Natural killer cell (primary cell): ENCODE measurements around the gene SH2D3C. TPM values are rescaled to one million over a fixed set of nuclear protein-coding genes. Genes with fewer than 3 reads are reported as not detected.

ENCODE experiments used
- ATAC-seq, 3 donors: fragments of 150-1000 bp in 2 of 3; fragments of 200-7000 bp in 1 of 3; cut with Tn5 transposase; 1 replicate in 1 of 3; 2 replicates in 2 of 3; pipeline ENCODE4 v1.10.0; 2021; ENCODE audit warnings: mild to moderate bottlenecking in 2 of 3, moderate library complexity in 2 of 3
- DNase-seq, 2 donors: peaks; one replicate each; pipeline versions ENCODE4 v3.0.0 to v3.0.0-alpha.2; 2013 to 2021; ENCODE audit warnings: mixed read lengths in 1 of 2
- H3K27ac ChIP-seq: one replicate; pipeline ENCODE4 v1.5.1; 2013; ENCODE audit warnings: mild to moderate bottlenecking, low read length
- H3K27me3 ChIP-seq: one replicate; pipeline ENCODE4 v1.6.1; 2013; ENCODE audit warnings: low read length; ENCODE audit not compliant: control insufficient read depth, insufficient read depth
- H3K36me3 ChIP-seq: one replicate; pipeline ENCODE4 v1.6.1; 2013; ENCODE audit warnings: low read length; ENCODE audit not compliant: control insufficient read depth, insufficient read depth
- H3K4me1 ChIP-seq: one replicate; pipeline ENCODE4 v1.6.1; 2013; ENCODE audit warnings: low read length; ENCODE audit not compliant: control insufficient read depth, insufficient read depth
- H3K4me3 ChIP-seq: one replicate; pipeline ENCODE4 v1.5.1; 2013; ENCODE audit warnings: low read length
- H3K9me3 ChIP-seq: one replicate; pipeline ENCODE4 v1.6.1; 2013; ENCODE audit warnings: low read length; ENCODE audit not compliant: control insufficient read depth, insufficient read depth
- H3K27ac Mint-ChIP-seq, 2 donors: one replicate each; pipeline ENCODE4 v1.8.0; 2022; ENCODE audit warnings: mild to moderate bottlenecking in 2 of 2, mixed read lengths in 2 of 2, moderate library complexity in 1 of 2
- H3K27me3 Mint-ChIP-seq, 2 donors: one replicate each; pipeline ENCODE4 v1.8.0; 2022; ENCODE audit warnings: low read depth in 2 of 2, mixed read lengths in 2 of 2
- H3K36me3 Mint-ChIP-seq: one replicate; pipeline ENCODE4 v1.8.0; 2022; ENCODE audit warnings: mixed read lengths
- H3K4me1 Mint-ChIP-seq, 2 donors: one replicate each; pipeline ENCODE4 v1.8.0; 2022; ENCODE audit warnings: mixed read lengths in 2 of 2
- H3K4me3 Mint-ChIP-seq: one replicate; pipeline ENCODE4 v1.8.0; 2022; ENCODE audit warnings: mild to moderate bottlenecking, moderate library complexity, mixed read lengths
- H3K9me3 Mint-ChIP-seq, 2 donors: one replicate each; pipeline ENCODE4 v1.8.0; 2022; ENCODE audit warnings: mixed read lengths in 2 of 2
- CTCF ChIP-seq: fragments of 200-600 bp; IDR thresholded peaks from one replicate; pipeline ENCODE4 v1.8.0; 2022; ENCODE audit warnings: antibody characterized with exemption
- WGBS: methylation state at CpG from one replicate; pipeline ENCODE4 v1.1.7; 2013; ENCODE audit warnings: missing lambda C conversion rate; ENCODE audit not compliant: insufficient coverage; 5-methylcytosine and 5-hydroxymethylcytosine counted together
- intact Hi-C: fragments of 100-400 bp; cut with micrococcal nuclease; formaldehyde crosslinking; loops from one replicate; pipeline ENCODE4 v1.14.2; 2022
- total RNA-seq, 4 donors: library from RNA; stranded (reverse); fragments of 120-200 nt in 1 of 4; gene quantifications; one replicate each; pipeline versions ENCODE4 v1.2.3 to v1.2.4, GENCODE V29; 2013 to 2022

The SH2D3C gene
- total RNA-seq, 3 donors from 2014 or later (not counting 1 experiment from before 2014, with no cell fraction given), result 42.8 to 86.8 (median 56.6) TPM

GRCh38 chr9:127779136-127779981 lies 893 bp upstream of the SH2D3C start:
- intact Hi-C loops, result loop anchor here (10.0 kb wide), 1 partner anchor 285 kb away; the partner anchor contains the start of genes NAIF1 and SLC25A25
- Mint-ChIP-seq H3K27me3 (no peaks in the 10 kb centered on the region), H3K36me3 (no peaks in the 10 kb centered on the region), H3K27ac (peak overlapping the region; percentile 95 to 98), H3K4me1 (peaks cover 59 to 81% of the 10 kb centered on the region in 2 donors), H3K9me3 (no peaks in the 10 kb centered on the region), H3K4me3 (peak overlapping the region; percentile 98)
- Histone ChIP-seq H3K4me1 (peaks cover 88% of the 10 kb centered on the region), H3K27ac (peak overlapping the region; percentile 83), H3K9me3 (no peaks in the 10 kb centered on the region), H3K36me3 (peaks cover 2% of the 10 kb centered on the region), H3K27me3 (no peaks in the 10 kb centered on the region), H3K4me3 (peak overlapping the region; percentile 66)
- 9% methylated on average over 17 of the region's 17 CpGs for WGBS
- DNase-seq (peak; percentile 54 to 82), ATAC-seq (peak; percentile 49 to 60 (median 57))
- no peak for TF ChIP-seq CTCF

GRCh38 chr9:127777368-127777980 lies 992 bp downstream of the SH2D3C start:
- Mint-ChIP-seq H3K36me3 (no peaks in the 10 kb centered on the region), H3K4me1 (peaks cover 46 to 70% of the 10 kb centered on the region in 2 donors), H3K9me3 (no peaks in the 10 kb centered on the region), H3K27me3 (no peaks in the 10 kb centered on the region), H3K4me3 (peak overlapping the region; percentile 98), H3K27ac (peak overlapping the region; percentile 95 to 98)
- DNase-seq (peak in 1 of 2 donors; percentile 57), ATAC-seq (no peak)
- Histone ChIP-seq H3K9me3 (no peaks in the 10 kb centered on the region), H3K27ac (peak overlapping the region; percentile 83), H3K27me3 (no peaks in the 10 kb centered on the region), H3K4me3 (peak overlapping the region; percentile 66), H3K36me3 (peaks cover 20% of the 10 kb centered on the region), H3K4me1 (peaks cover 77% of the 10 kb centered on the region)
- 0% methylated on average over 17 of the region's 18 CpGs for WGBS
- TF ChIP-seq CTCF, result no peak
- intact Hi-C loops, result loop anchor here (10.0 kb wide), 1 partner anchor 287 kb away; the partner anchor contains the start of genes NAIF1 and SLC25A25

GRCh38 chr9:127776924-127777289 lies 1.6 kb downstream of the SH2D3C start:
- peak overlapping the region; percentile 83 for H3K27ac ChIP-seq
- intact Hi-C loops, result loop anchor here (1.0 to 10.0 kb wide), 2 partner anchors 7 to 288 kb away; partner anchors contain the start of genes NAIF1 and SLC25A25
- peak overlapping the region; percentile 66 for H3K4me3 ChIP-seq
- no peaks in the 10 kb centered on the region for H3K9me3 ChIP-seq
- H3K4me1 Mint-ChIP-seq, result peaks cover 44 to 68% of the 10 kb centered on the region in 2 donors
- 0% methylated on average over 5 of the region's 5 CpGs for WGBS
- no peak for TF ChIP-seq CTCF
- peak overlapping the region; percentile 98 for H3K4me3 Mint-ChIP-seq
- H3K27me3 Mint-ChIP-seq, result no peaks in the 10 kb centered on the region
- peaks cover 26% of the 10 kb centered on the region for H3K36me3 ChIP-seq
- H3K27me3 ChIP-seq, result no peaks in the 10 kb centered on the region
- H3K4me1 ChIP-seq, result peaks cover 72% of the 10 kb centered on the region
- no peaks in the 10 kb centered on the region for H3K9me3 Mint-ChIP-seq
- ATAC-seq (no peak), DNase-seq (peak in 1 of 2 donors; percentile 39)
- peak overlapping the region; percentile 95 to 98 for H3K27ac Mint-ChIP-seq
- no peaks in the 10 kb centered on the region for H3K36me3 Mint-ChIP-seq
